HUES48 (cell line): ENCODE measurements around the gene ACOX3.

ENCODE experiments used
- H3K27ac ChIP-seq: one replicate; pipeline ENCODE4 v1.7.0; 2013; ENCODE audit warnings: low read depth, low read length, inconsistent platforms
- H3K27me3 ChIP-seq: 2 replicates; pipeline ENCODE4 v1.6.1; 2013; ENCODE audit warnings: mild to moderate bottlenecking, low read length; ENCODE audit not compliant: control insufficient read depth, insufficient read depth
- H3K36me3 ChIP-seq: 2 replicates; pipeline ENCODE4 v1.6.1; 2013; ENCODE audit warnings: low read length; ENCODE audit not compliant: control insufficient read depth, insufficient read depth
- H3K4me1 ChIP-seq: 2 replicates; pipeline ENCODE4 v1.6.1; 2013; ENCODE audit warnings: mild to moderate bottlenecking, low read length; ENCODE audit not compliant: control insufficient read depth, insufficient read depth
- H3K4me3 ChIP-seq: 2 replicates; pipeline ENCODE4 v1.5.1; 2013; ENCODE audit warnings: mild to moderate bottlenecking, low read depth, low read length
- H3K9ac ChIP-seq: 2 replicates; pipeline ENCODE4 v1.6.1; 2013; ENCODE audit warnings: mild to moderate bottlenecking, low read depth, low read length, moderate library complexity
- H3K9me3 ChIP-seq: 2 replicates; pipeline ENCODE4 v1.6.1; 2013; ENCODE audit warnings: low read length; ENCODE audit not compliant: control insufficient read depth, insufficient read depth

Gene ACOX3

DNA sequence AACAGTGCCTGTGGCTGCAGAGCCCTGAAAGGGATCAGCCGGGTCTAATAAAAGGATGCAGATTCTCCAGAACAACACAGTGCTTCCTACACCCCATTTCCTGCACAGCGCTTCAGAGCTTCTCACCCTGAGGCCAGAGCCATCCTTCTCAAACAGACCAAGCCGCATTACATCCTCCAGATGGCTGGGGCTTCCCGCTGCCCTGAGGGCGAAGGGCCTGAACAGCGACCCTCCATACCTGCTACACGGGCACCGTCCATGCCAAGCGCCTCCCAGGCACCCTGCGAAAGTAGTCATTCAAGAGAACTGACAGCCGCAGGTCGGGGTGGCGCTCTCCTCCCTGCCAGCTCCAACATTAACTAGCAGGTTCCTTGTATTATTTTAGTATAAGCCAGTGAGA, 36.5 kb downstream of the ACOX3 start:
- Histone ChIP-seq H3K27ac (no peak overlapping the region), H3K4me1 (no peaks in the 10 kb centered on the region)

DNA sequence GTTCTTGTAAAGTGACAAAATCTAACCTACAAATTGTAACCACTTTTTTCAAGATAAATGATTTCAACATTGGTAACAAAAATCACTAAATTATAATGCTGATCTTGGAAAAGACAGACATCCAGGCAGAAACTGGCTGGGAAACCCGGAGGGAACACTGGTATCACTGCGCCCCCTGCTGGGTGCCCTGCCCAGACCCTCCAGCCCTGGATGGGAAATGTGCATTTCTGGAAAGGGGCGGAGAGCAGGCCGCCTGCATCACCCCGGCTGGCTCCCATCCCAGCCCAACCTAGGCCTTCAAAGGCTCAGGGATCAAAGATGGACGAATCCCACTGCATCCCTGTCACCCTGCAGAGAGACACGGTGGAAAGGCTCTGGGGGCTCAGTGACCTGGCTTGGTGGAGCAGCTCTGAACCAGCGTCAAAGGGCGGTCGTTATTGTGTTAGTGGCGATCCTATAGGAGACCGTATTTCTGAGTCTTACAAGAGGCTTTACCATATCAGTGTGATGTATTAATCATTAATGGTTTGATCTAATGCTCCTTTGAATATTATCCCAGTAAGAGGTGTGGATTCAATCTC, 37.3 kb downstream of the ACOX3 start:
- H3K4me1 ChIP-seq = no peaks in the 10 kb centered on the region
- no peak overlapping the region for H3K27ac ChIP-seq
- H3K4me3 ChIP-seq = no peak overlapping the region

More for the DNA sequence above, 36.5 kb downstream of the ACOX3 start:
- Histone ChIP-seq H3K9ac (no peak overlapping the region), H3K27me3 (no peaks in the 10 kb centered on the region), H3K9me3 (no peaks in the 10 kb centered on the region), H3K4me3 (no peak overlapping the region), H3K36me3 (peaks cover 7% of the 10 kb centered on the region)

DNA sequence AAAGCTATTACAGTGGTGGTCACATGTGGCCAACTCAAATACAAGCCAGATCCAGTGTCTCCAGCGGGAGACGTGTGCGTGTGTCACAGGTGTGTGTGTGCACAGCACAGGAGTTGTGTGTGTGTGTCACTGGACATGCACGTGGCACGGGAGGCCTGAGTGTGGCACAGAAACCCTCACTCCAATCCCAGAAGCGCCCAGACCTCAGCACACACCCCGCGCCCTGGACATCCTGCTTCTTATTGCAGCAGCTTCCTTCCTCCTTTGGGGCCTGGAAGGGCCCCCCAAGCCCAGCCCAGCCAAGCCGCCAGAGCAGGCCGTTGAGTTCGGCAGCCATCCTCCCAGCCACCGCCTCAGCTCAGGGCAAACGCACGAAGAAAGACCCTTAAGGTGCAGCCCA, 37.9 kb downstream of the ACOX3 start:
- H3K27ac ChIP-seq = no peak overlapping the region
- no peak overlapping the region for H3K9ac ChIP-seq
- no peaks in the 10 kb centered on the region; the same call in 1 of the 2 replicates for H3K4me1 ChIP-seq
- no peaks in the 10 kb centered on the region for H3K27me3 ChIP-seq
- H3K36me3 ChIP-seq = peaks cover 7% of the 10 kb centered on the region
- no peaks in the 10 kb centered on the region for H3K9me3 ChIP-seq
- no peak overlapping the region for H3K4me3 ChIP-seq

More for the DNA sequence above, 37.3 kb downstream of the ACOX3 start:
- no peaks in the 10 kb centered on the region for H3K27me3 ChIP-seq
- H3K9ac ChIP-seq = no peak overlapping the region
- peaks cover 7% of the 10 kb centered on the region for H3K36me3 ChIP-seq
- no peaks in the 10 kb centered on the region for H3K9me3 ChIP-seq

DNA sequence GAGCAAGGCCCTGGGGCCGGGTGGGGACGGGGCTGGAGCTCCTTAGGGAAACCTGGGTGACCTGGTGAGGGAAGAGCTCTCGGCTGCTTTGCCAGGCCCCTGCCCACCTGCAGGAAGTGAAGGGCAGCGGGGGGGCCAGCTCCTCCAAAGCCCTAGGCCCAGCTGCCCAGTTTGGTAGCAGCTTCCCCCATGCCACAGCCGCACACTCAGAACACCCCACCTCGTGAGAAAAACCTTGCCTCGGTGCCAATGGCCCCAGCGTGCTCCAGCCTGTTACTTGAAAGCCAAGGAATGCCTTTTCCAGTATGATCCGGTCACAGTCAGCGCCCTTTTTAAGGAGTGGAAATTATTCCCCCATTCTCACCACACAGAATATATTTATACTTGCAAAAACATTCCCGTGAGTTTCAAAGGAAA, 38.3 kb downstream of the ACOX3 start:
- H3K4me1 ChIP-seq = peaks cover 3% of the 10 kb centered on the region

GRCh38 chr4:8401665-8402064, 38.9 kb downstream of the ACOX3 start:
- no peak overlapping the region for H3K9ac ChIP-seq
- H3K36me3 ChIP-seq = peaks cover 7% of the 10 kb centered on the region
- no peaks in the 10 kb centered on the region for H3K9me3 ChIP-seq
- peaks cover 8% of the 10 kb centered on the region for H3K4me1 ChIP-seq
- H3K4me3 ChIP-seq = no peak overlapping the region
- no peak overlapping the region for H3K27ac ChIP-seq
- H3K27me3 ChIP-seq = no peaks in the 10 kb centered on the region

More for the DNA sequence above, 38.3 kb downstream of the ACOX3 start:
- Histone ChIP-seq H3K36me3 (peaks cover 7% of the 10 kb centered on the region), H3K9me3 (no peaks in the 10 kb centered on the region), H3K27ac (no peak overlapping the region), H3K27me3 (no peaks in the 10 kb centered on the region), H3K9ac (no peak overlapping the region), H3K4me3 (no peak overlapping the region)

DNA sequence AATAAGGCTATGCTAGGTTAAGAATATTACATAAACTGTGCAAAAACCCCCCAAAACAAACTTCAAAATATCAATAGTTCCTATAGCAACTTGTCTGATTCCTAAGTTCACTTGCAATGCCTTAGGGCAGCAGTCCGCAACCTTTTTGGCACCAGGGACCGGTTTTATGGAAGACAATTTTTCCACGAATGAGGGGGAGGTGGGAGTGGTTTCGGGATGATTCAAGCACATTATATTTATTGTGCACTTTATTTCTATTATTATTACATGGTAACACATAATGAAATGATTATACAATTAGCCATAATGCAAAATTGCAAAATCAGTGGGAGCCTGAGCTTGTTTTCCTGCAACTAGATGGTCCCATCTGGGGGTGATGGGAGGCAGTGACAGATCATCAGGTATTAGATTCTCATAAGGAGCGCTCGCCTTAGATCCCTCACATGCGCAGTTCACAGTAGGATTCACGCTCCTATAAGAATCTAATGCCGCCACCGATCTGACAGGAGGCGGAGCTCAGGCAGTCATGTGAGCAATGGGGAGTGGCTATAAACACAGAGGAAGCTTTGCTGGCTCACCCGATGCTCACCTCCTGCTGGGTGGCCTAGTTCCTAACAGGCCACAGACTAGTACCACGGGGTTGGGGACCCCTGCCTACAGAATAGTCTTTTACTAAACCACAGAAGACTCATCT, 39.7 kb downstream of the ACOX3 start:
- no peak overlapping the region for H3K27ac ChIP-seq
- peaks cover 7% of the 10 kb centered on the region for H3K36me3 ChIP-seq
- H3K9me3 ChIP-seq = no peaks in the 10 kb centered on the region
- no peak overlapping the region for H3K4me3 ChIP-seq
- no peaks in the 10 kb centered on the region for H3K27me3 ChIP-seq
- peaks cover 11% of the 10 kb centered on the region for H3K4me1 ChIP-seq
- no peak overlapping the region for H3K9ac ChIP-seq

DNA sequence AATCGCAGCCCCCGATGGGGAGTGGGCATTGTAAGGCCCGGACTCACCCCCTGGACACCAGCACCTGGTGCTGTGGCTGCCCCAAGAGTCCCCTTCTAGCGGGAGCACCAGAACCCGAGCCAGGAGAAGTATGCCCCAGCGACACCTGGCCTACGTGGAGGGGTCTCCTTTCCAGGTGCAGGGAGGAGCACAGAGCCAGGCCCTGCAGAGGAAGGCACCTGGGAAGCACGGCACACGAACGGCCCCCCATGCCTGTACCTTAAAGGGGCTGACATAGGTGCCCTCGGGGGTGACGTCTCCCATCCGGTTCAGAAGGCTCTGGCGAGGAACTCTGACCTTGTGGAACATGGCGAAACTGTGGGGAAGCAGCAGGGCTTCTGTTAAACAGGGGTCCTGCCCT, 41.2 kb downstream of the ACOX3 start:
- no peaks in the 10 kb centered on the region for H3K9me3 ChIP-seq
- H3K9ac ChIP-seq = no peak overlapping the region
- H3K4me3 ChIP-seq = no peak overlapping the region
- no peaks in the 10 kb centered on the region for H3K36me3 ChIP-seq
- peaks cover 11% of the 10 kb centered on the region for H3K4me1 ChIP-seq
- H3K27me3 ChIP-seq = no peaks in the 10 kb centered on the region
- no peak overlapping the region for H3K27ac ChIP-seq

DNA sequence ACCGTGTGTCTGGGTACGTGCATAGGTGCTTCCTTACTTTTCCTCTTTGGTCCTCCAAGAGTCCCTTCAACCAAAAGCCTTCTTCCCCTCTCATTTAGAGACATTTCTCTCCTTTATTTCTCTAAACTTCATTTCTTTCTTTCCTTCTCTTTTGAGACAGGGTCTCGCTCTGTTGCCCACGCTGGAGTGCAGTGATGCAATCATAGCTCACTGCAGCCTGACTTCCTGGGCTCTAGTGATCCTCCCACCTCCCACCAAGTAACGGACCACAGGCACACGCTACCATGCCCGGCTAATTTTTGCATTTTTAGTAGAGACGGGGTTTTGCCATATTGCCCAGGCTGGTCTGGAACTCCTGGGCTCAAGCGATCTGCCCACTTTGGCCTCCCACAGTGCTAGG, 42.2 kb downstream of the ACOX3 start:
- H3K4me1 ChIP-seq = peaks cover 11% of the 10 kb centered on the region
- no peaks in the 10 kb centered on the region for H3K36me3 ChIP-seq
- H3K9me3 ChIP-seq = no peaks in the 10 kb centered on the region
- no peak overlapping the region for H3K4me3 ChIP-seq
- no peak overlapping the region for H3K27ac ChIP-seq
- no peaks in the 10 kb centered on the region for H3K27me3 ChIP-seq
- no peak overlapping the region for H3K9ac ChIP-seq

DNA sequence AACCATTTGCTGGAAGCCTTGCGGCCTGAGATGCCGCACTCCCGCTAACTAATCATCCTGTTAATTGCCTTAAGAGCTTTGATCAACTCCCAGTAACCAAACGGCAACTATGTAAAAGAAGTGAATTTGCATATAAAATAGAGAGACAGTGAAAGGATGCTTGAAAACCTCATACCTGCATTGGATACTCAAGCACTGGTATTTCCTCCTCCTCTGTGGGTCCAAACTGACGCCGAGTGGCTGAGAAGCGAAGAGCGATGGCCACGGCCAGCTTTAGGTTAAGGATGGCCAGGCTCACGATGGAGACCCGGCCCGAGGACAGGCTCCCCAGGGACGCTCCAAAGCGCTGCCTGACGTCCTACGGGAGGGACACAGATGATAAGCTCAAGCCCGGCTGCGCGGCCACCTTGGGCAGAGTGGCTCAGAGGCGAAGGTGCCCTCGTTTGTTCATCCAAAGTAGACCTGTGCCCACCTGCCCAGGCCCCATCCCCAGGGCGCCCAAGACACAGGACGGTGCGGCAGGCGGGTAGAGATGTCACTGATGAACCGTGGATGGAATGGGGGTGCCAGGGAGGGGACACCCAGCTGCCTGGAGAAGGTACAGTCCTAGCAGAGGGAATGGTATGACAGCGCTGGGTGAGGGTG, 43.6 kb downstream of the ACOX3 start:
- Histone ChIP-seq H3K9me3 (no peaks in the 10 kb centered on the region), H3K27me3 (no peaks in the 10 kb centered on the region), H3K4me1 (peaks cover 11% of the 10 kb centered on the region), H3K4me3 (no peak overlapping the region), H3K9ac (no peak overlapping the region), H3K27ac (no peak overlapping the region), H3K36me3 (no peaks in the 10 kb centered on the region)

- Histone ChIP-seq H3K4me1 (peaks cover 11% of the 10 kb centered on the region), H3K27me3 (no peaks in the 10 kb centered on the region), H3K9ac (no peak overlapping the region), H3K36me3 (no peaks in the 10 kb centered on the region), H3K9me3 (no peaks in the 10 kb centered on the region), H3K27ac (no peak overlapping the region), H3K4me3 (no peak overlapping the region)
Observed at GRCh38 chr4:8395504-8396296, 44.8 kb downstream of the ACOX3 start.
